ENCODE results near the gene SPEM3.
A peak's percentile ranks its signal among the peaks of the same experiment; 100 is the strongest.
"Not testable (repeated sequence)": the region's sequence is repeated elsewhere in the genome, so short reads cannot be mapped to it uniquely, and the experiment has no call there.

Gene SPEM3

DNA sequence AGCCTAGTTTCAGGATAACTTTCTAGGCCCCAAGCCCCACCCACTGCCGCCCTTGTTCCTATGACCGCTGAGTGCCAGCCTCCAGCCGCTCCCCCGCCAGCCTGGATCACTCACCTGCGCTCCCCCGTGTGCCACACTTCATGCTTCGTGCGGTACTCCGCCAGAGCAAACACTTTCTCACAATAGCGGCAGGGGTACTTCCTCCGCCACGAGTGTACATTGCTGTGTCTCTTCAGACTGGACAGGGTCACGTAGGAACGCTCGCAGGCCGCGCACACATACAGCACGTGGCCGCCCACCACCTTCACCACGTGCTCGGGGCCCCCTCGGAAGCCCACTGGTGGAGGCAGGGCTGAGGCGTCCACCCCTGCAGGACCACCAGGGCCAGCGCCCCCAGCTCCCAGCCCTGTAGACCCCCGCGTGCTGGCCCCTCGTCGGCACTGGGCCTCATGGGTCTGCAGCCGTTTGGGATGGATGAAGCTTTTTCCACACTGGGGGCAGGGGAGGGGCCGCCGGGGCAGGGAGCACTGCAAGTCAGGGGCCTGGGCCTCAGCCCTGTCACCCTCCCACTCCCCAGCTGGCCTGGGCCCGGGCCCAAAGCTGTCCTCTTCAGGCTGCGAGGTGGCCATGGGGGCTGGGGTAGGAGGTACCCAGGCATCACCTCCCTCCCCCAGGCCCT lies 37.1 kb downstream of the SPEM3 start:
- peak overlapping the region in 3 of 21 experiments; percentile 41 to 64 (median 56) for H3K27ac ChIP-seq

DNA sequence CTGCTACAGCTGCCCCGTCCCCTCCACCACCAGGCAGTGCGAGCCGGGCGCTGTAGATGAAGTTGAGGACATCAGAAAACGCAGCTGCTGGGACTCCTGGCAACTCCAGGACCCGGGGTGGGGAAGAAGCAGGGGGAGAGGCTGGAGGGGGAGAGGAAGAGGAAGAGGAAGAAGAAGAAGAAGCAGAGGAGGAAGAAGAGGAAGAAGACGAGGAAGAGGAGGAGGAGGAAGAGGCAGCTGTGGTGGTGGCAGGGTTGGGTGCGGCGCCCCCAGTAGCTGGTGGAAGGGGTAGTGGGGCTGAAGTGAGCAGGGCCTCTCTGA lies 37.6 kb downstream of the SPEM3 start:
- H3K27ac ChIP-seq = peak overlapping the region in 8 of 21 experiments; percentile 2 to 64 (median 32)

More for the DNA sequence above, 37.1 kb downstream of the SPEM3 start:
- no peak overlapping the region for H3K4me3 ChIP-seq

DNA sequence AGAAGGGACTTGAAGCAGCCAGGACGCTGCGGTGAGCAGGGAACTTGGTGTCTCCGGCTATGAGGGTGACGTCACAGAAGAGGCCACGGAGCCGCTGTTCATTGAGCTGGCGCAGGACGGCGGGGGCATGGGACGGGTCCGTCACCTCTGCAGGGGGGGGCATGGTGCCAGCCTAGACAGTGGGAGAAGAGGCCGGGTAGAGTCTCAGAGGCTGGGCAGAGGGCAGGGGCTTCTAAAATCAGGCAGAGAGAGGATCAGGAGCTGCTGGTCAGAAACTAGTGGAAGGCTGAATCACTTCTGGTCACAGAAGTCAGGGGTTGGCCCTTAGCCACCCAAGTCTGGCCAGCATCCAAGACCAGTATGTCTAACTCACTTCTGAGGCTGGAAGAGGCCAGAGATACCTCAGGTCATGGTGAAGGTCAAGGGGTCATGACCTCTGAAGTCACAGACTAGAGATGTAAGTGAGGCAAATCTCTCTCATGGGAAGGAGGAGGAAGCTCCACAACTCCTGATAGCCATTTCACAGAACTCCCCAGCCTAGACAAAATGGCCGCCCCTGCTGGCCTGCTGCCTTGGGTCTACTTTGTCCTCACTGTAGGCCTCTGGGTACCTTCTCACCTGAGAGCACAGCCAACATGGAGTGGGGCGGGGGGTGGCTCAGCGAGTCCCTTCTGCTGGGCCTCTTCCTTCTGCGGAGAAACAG lies 38.1 kb downstream of the SPEM3 start:
- Histone ChIP-seq H3K4me3 (no peak overlapping the region), H3K27ac (peak overlapping the region in 11 of 21 experiments; percentile 14 to 72 (median 46))

More for the DNA sequence above, 37.6 kb downstream of the SPEM3 start:
- no peak overlapping the region for H3K4me3 ChIP-seq

DNA sequence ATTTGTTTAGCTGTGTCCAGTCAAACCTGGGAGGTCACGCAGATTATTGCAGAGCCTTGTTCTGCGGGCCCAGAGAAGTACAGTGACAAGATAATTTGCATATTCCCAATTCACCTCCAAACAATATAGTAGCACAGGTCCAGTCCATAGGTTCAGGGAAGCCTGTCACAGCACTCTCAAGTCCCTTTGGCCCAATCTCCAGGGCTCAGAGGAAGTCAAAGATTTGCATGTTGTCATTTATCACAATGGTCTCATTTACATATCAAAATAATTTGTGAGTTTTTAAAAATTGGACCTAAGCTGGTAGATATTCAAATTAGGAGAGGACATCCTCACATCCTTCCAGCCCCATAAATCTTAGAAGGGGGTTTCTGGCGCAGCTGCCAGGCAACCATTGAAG lies 38.8 kb downstream of the SPEM3 start:
- Histone ChIP-seq H3K4me3 (no peak overlapping the region), H3K27ac (peak overlapping the region in 9 of 21 experiments; percentile 6 to 72 (median 46))

DNA sequence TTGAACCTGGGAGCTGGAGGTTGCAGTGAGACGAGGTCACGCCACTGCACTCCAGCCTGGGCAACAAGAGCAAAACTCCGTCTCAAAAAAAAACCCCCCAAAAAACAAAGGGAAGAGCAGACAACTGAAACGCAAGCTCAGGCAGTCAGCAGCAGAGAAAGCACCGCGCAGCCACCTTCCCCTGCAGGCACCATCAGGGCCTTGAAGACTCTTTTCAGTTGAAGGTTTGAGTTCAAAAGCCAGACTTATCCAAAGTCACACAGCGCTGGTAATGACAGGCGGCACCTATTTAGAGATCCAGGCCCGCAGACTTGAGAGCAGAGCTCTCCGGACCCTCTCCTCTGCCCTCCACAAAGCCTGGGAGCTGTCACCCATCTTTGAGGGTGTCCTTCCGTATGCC lies 39.6 kb downstream of the SPEM3 start:
- Histone ChIP-seq H3K27ac (no peak overlapping the region), H3K4me3 (no peak overlapping the region)

DNA sequence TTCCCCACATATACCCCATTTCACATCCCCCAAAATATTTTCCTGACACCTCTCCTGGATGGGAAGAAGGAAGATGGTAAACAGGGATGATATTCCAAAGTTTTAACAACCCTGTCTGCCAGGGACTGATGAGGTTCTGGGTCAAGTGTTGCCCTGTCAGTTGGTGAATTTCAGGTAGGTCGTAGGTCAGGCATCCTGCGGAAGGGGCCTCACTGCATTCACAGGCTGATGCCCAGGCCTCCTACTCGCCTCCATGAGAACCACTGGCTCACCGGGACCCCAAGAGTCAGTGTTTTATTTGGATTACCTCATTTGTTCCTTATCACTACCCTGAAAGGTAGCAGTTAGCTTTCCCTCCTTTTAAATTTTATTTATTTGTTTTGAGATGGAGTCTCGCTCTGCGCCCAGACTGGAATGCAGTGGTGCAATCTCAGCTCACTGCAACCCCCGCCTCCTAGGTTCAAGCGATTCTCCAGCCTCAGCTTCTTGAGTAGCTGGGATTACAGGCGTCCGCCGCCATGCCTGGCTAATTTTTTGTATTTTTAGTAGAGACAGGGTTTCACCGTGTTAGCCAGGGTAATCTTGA lies 40.2 kb downstream of the SPEM3 start:
- no peak overlapping the region for H3K27ac ChIP-seq
- H3K4me3 ChIP-seq = no peak overlapping the region

DNA sequence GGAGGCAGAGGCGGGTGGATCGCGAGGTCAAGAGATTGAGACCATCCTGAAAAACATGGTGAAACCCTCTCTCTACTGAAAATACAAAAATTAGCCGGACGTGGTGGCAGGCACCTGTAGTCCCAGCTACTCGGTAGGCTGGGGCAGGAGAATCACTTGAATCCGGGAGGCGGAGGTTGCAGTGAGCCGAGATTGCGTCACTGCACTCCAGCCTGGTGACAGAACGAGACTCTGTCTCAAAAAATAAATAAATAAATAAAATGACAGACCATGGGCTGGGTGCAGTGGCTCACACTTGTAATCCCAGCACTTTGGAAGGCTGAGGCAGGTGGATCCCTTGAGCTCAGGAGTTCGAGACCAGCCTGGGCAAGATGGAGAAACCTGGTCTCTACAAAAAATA lies 41.2 kb downstream of the SPEM3 start:
- not testable (repeated sequence) for H3K4me3 ChIP-seq, H3K27ac ChIP-seq

DNA sequence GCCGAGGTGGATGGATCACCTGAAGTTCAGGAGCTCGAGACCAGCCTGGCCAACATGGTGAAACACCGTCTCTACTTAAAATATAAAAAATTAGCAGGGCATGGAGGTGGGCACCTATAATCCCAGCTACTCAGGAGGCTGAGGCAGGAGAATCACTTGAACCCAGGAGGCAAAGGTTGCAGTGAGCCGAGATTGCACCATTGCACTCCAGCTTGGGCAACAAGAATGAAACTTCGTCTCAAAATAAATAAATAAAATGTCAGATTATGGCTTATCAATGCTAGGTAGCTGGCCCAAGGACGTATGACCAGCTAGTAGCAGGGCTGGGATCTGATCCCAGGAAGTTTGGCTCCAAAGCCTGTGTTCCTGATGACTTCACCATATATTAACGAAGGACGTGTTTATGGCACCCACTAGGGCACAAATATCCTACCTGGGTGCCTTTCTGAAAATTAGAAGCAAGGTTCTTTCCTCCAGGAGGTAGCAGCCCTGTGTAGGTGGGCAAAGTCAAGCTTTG lies 41.9 kb downstream of the SPEM3 start:
- H3K4me3 ChIP-seq, H3K27ac ChIP-seq: not testable (repeated sequence)

DNA sequence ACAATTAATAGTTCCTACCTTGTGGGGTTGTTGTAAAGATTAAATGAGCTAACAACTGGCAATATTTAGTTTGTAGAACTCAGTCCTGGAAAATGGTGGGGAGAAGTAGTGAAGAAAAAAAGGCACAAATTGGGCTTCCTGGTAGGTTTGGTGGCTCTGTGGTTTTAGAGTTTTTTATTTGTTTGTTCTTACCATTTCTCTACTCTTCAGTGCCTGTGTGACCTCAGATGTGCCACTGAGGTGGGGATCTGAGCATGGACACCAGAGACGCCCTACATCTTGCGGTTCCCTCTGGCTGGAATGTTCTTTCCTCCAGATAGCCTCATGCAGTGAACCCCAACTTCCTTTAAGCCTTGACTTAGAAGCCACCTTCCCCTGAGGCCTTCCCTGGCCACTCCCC lies 43.1 kb downstream of the SPEM3 start:
- Histone ChIP-seq H3K4me3 (no peak overlapping the region), H3K27ac (peak overlapping the region in 1 of 21 experiments; percentile 49)

DNA sequence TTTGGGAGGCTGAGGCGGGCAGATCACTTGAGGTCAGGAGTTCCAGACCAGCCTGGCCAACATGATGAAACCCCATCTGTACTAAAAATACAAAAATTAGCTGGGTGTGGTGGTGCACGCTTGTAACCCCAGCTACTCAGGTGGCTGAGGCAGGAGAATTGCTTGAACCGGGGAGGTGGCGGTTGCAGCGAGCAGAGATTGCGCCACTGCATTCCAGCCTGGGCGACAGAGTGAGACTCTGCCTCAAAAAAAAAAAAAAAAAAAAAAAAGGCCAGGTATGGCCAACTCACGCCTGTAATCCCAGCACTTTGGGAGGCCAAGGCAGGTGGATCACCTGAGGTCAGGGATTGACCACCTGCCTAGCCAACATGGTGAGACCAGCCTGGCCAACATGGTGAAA lies 46.1 kb downstream of the SPEM3 start:
- H3K4me3 ChIP-seq = not testable (repeated sequence)
- H3K27ac ChIP-seq = peak overlapping the region in 11 of 21 experiments; percentile 79 to 100 (median 100)

DNA sequence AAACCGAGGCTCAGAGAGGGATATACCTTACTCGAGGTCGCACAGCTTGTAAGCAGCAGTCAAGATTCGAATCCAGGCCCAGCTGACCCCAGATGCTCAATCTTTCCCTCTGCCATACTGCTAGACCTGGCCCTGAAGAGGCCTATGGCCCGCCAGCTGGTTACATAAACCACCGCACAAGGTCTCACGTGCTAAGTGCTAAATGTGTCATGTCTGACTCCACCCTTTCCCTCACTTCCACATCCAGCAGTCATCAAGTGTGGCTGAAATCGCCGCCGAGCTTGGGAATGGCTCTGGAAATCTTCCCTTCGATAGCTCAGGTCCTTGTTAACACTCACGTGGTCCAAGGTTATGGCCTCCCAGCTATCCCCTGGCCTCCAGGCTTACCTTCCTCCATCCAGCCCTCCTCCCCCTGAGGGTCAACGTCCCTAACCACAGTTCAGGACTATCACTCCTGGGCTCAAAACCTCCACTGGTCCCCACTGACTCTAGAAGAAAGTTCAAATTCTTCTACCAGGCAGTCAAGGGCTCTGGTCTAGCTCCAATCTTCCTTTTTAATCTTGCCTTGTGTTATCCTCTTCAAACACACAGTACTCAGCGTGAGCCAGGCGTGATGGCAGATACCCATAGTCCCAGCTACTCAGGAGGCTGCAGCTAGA lies 47.2 kb downstream of the SPEM3 start:
- H3K27ac ChIP-seq = peak overlapping the region in 20 of 21 experiments; percentile 53 to 100 (median 100)
- no peak overlapping the region for H3K4me3 ChIP-seq

DNA sequence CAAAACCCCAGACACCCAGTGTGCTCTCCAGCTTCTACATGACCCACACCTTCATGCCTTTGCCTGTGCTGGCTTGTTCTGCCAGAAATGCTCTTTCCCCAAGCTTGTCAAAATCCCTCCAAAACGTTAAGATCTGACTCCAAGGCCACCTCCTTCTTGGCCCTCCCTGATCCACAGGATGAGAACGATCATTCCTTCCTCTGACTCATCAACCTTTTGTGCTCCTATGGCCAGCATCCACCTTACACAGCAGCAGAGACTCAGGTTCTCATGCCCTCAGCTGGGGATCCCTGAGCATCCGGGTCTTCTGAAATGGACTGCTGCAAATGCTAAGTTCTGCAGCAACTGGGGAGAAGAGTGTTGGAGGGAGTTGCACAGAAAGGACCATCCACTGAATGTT lies 47.8 kb downstream of the SPEM3 start:
- Histone ChIP-seq H3K27ac (peak overlapping the region in 20 of 21 experiments; percentile 62 to 100 (median 100)), H3K4me3 (no peak overlapping the region)

DNA sequence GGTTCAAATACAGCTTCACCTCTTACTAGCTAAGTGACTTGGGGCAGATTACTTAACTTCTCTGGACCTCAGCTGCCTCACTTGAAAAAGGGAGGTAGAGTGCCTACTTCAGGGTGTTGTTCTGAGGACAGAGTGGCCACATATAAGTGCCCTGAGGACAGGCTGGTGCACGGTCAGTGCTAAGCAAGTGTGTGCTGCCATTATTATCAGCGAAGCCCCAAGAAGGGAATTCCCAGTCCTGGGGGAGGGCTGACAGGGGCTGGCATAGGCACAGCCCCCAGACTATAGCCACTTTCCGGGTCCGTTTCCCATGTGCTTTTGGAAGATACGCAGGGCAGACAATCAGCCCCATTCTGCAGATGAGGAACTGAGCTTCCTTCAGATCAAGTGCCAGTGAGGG lies 48.3 kb downstream of the SPEM3 start:
- H3K27ac ChIP-seq = peak overlapping the region in 20 of 21 experiments; percentile 96 to 100 (median 100)
- H3K4me3 ChIP-seq = peak overlapping the region in 4 of 7 experiments; percentile 82 to 99 (median 91)

DNA sequence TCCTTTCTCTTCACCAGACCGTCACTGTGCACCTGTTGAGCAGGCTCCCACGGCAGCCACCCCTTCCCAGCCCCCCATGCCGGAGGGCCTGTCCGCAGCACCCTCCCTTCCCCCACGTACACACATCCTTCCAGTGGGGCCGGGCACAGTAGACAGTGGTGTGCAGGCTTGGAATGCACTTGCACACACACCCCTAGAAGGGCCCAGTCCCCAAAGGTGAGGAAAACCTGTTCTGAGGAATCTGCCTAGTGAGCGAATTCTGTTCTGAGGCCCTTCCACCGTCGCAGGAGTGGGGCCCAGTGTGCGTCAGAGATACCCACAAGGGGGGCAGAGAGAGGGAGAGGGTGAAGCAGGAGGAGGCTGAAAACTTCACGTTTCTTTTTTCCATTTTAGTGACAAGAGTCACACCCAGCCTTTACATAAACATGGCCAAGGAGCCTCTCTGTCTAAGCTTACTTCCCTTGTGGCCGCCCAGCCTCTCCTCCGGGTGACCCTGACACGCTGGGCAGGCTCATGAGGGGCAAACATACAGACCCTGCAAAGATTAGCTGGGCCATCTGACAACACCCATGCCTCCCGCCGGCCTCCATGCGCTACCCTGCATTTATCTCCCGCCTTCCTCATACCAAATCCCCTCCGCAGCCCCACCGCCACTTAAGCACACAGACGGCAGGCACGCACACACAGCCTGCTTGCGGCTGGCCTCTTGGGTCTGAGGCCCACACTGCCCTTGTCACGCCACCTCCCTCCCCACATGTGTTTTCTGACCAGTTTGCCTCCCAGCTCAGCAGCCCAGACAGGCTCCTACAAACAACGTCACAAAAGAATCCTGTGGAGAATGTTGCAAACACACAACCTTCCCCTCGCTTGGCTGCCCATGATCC lies 49.0 kb downstream of the SPEM3 start:
- Histone ChIP-seq H3K4me3 (peak overlapping the region; percentile 61 to 99 (median 85)), H3K27ac (peak overlapping the region in 20 of 21 experiments; percentile 96 to 100 (median 100))

DNA sequence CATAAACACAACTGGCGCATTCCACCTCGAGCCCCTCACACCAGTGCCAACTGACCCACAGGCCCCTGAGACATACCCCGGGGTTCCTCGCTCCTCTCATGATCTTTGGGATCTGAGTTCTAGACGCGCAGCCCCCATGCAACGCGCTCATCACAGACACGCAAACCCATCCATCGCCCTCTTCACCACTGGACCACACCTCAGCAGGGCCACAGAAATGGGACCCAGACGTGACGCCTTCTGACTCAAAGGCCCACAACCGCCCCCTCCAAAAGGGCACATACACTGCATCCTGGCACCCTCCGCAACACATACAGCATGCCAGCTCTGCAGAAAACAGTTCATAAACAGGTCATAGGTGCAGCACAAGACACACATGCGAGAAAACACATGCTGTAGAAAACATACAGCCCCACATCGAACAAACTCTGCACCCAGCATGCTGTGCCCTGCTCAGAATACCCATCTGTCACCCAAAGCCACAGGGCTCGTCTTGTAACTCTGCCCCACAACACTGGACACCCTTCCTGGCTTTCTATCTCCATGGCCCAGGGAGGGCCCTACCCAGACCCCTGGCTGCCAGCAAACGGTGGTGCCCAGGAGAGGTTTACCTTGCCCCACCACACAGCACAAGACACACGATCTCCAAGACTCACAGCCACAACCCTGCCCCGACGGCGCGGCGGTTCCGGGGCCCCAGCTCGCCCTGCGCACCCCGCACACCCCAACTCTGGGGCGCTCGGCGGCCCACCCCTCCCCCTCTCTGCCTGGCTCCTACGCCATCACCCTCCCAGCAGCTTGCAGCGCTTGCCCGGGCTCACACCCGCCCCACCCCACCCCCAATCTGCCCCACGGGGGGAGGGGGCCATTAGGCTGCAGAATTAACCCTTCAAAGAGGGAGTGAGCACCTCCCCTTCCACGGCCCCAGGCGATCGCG lies 49.9 kb downstream of the SPEM3 start:
- Histone ChIP-seq H3K27ac (peak overlapping the region; percentile 96 to 100 (median 100)), H3K4me3 (peak overlapping the region; percentile 61 to 99 (median 85))

DNA sequence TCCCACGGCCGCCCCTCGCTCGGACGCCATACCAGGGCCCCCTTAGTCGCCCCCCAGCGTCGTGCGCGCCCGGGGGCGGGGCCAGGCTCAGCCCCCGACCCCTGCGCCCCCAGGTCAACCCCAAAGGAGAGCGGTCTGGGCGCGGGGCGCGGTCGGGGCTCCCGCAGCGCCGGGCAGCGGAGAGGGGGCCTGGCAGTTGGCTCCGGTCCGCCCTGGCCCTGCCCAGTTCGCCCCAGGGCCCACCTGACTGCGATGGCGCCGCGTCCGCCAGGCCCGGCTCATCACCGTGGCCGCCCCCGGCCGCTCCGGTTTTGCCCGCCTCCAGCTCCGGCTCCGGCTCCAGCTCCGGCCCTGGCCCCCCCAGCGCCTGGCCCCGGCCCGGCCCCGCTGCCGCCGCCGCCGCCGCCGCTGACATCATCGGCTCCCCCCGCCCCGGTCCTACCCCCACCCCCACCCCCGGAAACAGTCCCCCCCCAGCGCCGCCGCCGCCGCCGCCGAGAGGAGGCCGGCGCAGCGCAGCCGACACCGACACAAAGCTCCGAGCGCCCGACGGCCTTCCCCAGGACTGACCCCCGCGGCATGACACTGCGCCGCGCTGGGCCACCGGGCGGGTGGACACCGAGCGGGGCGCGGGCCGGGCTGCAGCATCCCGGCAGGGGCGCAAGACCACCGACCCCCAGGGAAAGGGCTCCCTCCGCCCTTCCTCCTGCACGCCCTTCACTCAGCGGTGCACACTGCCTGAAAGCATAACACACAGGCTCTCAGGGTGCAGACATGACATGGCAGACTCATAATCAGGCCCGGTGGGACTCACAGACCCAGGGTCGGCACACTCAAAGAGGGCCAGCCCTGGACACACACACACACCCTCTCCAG lies 50.8 kb downstream of the SPEM3 start, which contains the start of gene ZBTB4:
Gene ZBTB4, minus strand, starts transcription at position 419 of the 876 bp plus-strand sequence. CDS start 12,830 bp downstream, outside the sequence.
- peak within 1 kb of the TSS; percentile 61 to 99 (median 85) for H3K4me3 ChIP-seq
- H3K27ac ChIP-seq = peak within 1 kb of the TSS; percentile 96 to 100 (median 100)

DNA sequence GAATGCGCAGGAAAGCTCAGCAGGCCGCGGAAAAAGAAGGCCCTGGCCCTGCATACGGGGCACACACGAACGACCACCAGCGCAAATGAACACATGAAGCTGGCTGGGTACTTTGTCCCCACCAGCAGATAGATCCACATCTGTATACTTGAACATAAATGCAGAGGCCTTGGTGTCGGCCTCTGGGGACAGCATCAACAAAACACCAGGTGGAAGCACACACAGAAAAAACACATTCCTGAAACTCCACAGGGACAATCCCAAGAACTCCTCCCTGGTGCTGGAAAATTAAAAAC lies 51.4 kb downstream of the SPEM3 start:
- H3K4me3 ChIP-seq = peak overlapping the region; percentile 61 to 99 (median 85)
- peak overlapping the region; percentile 96 to 100 (median 100) for H3K27ac ChIP-seq
